GM21447 (cell line): ENCODE measurements around the gene PRAME.
"Not testable (repeated sequence)": the region's sequence is repeated elsewhere in the genome, so short reads cannot be mapped to it uniquely, and the experiment has no call there.

Experiments used
- ATAC-seq: cut with Tn5 transposase; IDR thresholded peaks from one replicate; pipeline ENCODE4 v1.9.1; 2021; ENCODE audit not compliant: unreplicated experiment

The PRAME gene

GRCh38 chr22:22581524-22581923, 22.5 kb upstream of the PRAME start:
- not testable (repeated sequence) for ATAC-seq

DNA sequence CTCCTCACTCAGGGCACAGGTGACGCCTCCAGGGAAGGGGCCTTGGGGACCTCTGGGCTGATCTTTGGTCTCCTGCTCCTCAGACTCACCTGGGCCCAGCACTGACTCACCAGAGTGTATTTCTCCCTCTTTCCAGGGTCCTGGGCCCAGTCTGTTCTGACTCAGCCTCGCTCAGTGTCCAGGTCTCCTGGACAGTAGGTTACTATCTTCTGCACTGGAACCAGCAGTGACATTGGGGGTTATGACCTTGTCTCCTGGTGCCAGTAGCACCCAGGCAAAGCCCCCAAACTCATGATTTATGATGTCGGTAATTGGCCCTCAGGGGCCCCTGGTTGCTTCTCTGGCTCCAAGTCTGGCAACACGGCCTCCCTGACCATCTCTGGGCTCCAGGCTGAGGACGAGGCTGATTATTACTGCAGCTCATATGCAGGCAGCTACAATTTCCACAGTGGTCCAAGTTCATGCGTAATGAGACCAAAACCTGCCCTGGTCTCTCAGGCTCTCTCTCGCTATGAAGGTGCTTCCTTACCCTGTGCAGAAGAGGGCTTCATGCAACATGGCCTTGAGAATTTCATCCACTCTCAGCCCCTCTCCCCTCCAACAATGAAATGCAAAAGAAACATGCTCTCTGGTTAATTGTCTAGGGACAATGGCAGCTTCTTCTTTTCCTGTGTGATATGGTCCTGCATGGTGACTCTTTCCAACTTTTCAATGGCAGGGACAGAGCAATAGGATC, 21.0 kb upstream of the PRAME start:
- no peak for ATAC-seq

DNA sequence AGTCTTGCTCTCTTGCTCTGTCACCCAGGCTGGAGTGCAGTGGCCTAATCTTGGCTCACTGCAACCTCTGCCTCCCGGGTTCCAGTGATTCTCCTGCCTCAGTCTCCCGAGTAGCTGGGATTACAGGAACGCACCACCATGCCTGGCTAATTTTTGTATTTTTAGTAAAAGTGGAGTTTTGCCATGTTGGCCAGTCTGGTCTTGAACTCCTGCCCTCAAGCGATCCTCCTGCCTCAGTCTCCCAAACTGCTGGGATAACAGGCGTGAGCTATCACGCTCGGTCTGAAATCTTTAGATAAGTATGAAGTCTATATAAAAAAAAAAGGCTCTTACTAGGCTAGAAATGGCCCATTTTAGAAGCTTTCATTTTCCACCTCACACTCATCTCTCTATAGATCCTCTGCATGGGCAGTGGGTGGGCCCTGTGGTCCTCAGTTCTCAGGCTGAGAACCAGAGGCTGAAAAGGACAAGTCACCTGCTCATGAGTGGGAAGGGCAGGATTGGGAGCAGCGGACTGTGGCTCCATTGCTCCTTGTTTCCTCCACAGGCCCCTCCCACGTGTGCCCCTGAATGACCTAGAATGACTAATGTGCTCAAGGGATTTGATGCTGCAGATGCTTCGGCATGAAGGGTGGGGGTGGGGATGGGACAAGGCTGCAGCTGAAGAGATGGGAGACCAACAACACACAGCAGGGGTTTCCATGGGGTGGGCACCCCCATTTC, 19.8 kb upstream of the PRAME start:
- ATAC-seq: no peak

DNA sequence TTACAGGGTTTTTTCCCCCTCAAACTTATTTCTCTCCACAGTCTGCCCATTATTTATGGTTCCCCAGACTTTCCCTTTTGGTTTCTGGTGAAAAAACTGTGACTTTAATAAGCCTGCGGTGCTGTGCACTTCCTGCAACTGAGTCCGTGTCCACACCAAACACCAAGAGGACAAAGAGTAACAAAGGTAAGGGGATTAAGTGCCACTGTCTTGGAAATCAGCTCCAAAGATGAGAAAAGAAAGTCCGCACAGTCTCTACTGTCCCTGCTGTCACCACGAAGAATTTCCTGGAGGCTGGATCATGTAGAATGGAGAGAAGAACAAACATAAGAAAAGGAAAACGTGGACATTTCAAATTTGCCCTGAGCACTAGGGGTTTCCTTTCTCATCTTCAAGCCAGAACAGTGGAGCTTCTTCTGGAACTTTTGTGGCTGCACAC, 17.9 kb upstream of the PRAME start:
- no peak for ATAC-seq

DNA sequence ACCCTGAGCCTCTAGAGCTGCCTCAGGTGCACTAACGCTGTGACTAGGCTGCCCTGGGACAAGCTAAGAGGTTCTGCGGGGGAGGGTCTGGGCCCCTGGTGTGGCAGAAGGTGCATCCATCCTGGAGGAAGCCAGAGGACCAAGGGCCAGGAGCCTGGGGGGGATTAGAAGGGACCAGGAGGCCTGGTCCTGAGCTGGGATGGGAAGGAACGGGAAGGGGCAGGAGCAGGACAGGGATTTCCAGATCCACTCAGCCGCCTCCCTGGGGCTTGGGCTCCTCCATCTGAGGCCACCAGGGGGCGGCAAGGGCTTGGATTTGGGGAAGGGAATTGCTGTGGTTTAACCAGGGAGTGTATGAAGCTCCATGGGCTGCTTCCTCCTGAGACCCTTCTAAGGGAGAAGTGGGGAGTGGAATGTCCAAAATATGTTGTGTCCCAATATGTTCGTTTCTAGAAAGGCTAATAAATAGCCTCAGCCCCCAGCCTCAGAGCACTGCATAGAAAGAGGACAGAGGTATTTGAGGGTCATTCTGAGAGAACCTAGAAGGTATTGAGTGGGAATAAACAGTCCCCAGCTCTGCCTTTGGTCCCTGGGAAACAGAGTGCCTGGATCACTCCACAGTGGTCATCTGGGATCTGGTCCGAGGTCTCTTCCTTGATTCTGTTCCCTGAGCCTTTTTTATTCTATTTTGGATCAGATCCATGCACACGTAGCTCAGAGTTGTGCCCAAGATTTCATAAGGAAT, 17.4 kb upstream of the PRAME start:
- no peak for ATAC-seq

DNA sequence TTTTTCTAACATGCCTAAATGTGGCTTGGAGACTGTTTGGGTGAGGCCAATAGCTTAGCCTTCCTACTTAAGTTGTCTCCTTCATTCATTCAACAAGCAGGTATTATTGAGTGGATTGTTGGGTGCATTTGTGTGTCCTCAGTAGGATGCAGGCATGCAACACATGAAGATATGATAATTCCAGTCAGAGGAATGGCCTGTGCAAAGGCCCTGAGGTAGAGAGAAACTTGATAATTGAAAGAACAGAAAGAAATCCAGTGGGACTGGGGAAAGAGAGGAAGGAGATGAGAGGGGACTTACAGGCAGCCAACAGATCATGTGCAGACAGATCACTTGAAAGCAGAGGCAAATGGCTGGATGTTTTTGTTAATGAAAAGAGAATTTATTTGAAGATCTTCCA, 15.3 kb upstream of the PRAME start:
- ATAC-seq: no peak

- no peak for ATAC-seq
Measured at GRCh38 chr22:22573047-22573889, 14.2 kb upstream of the PRAME start.

DNA sequence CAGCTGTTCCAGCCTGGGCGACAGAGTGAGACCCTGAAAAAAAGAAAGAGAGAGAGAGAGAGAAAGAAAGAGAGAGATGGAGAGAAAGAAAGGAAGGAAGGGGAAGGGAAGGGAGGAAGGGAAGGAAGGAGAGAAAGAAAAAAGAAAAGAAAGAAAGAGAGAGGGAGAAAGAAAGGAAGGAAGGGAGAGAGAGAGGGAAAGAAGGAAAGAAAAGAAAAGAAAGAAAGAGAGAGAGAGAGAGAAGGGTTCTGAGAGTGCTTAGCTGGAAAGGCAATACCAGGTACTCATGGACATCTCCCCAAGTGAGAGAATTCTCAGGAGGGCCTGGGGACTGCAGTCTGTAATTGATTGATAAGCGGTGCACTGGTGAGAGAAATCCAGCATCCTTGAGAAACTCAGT, 12.8 kb upstream of the PRAME start:
- ATAC-seq: no peak

DNA sequence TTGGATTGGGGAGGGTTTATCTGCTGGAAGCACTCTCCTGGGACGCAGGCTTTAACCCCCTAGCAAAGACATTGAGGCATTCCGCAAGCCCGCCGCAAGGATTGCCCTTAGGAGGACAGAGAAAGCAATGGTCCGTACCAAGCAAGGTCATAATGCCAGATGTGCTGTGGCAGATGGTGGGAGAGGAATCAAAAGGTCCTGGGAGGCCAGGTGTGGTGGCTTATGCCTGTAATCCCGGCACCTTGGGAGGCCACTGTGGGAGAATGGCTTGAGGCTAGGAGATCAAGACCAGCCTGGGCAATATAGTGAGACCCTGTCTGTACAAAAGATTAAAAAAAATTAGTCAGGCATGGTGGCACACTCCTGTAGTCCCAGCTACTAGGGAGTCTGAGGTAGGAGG, 12.4 kb upstream of the PRAME start:
- ATAC-seq: no peak

DNA sequence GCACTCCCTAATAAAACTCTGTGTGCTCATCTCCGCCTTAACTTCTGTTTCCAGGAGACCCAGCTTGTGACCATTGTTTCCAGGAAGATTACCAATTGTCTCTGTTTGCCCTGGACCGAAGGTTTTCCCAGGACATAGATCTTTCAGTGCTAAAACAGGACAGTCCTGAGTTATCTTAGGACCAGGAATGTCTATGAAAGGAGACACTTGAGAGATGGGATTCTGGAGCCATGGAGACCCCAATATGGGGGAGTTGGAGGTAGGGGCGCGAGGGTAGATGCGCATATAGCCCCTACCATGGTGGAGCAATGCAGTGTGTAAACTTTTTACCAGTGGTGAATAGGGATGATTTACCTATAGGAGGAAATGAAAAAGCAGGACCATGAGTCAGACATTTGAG, 10.2 kb upstream of the PRAME start:
- no peak for ATAC-seq

DNA sequence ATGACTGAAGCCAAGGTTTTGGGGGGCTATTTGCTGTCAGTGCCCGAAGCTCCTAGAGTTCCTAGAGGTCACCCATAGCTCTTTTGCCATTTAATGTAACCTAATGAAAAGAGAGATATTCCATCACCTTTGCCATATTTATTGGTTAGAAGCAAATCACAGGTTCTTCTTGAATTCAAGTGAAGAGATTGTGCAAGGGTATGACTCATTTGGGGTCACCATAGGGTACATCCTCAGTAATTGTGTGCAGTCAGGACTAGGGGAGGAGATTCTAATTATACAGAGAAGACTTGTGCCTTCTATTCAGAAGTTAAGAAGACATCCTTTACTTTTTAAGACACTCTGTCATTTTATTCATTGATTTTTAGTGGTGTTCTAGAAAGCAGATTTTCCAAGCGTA, 6.9 kb upstream of the PRAME start:
- no peak for ATAC-seq

GRCh38 chr22:22558071-22558971, 744 bp downstream of the PRAME start:
- ATAC-seq: no peak

DNA sequence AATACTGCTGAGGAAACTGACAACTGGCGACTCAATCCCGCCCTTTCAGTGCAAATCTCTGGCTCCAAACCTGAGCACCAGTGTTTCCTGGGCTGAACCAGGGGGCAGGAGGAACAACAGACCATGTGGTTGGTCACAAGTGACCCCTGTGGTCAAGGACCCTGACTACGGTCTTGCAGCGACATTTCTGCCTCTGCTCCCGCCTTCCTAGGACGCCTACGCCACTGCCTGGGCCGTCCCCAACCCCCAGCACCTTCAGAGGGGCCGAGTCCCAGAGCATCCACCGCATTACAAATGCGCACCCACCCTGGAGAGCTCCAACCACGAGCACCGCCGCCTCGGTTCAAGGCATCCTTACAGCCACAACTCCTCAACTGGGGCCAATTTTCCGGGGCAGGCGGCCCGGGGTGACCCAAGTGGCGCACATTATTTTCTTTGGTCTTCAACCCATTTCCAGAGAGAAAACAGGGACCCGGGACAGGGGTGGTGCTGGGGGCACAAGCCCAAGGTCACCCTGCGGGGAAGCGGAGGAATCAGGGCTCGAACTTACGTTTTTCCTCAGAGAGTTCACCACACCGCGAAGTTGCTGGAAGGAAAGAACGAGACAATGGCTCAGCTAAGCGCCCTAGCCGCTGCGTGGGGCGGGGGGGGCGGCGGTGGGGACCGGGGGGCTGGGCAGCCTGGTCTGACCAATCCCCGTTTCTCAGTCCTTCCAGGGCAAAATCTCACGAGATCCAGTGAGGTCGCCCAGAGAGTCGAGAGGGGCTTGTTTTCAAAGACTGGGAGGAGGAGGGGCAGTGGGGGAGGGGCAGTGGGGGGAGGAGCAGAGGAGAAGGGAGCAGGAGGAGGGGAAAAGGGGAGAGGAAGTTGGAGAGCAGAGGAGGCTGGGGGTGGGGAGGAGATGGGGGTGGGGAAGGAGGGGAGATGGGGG, 1.8 kb downstream of the PRAME start:
- no peak for ATAC-seq

GRCh38 chr22:22556578-22556977, 2.5 kb downstream of the PRAME start:
- no peak for ATAC-seq

- no peak for ATAC-seq
Measured at GRCh38 chr22:22555596-22555995, 3.5 kb downstream of the PRAME start.

GRCh38 chr22:22554587-22555284, 4.3 kb downstream of the PRAME start:
- ATAC-seq: no peak

GRCh38 chr22:22553735-22554586, 5.1 kb downstream of the PRAME start:
- ATAC-seq: no peak
